Activated CD8-positive, alpha-beta memory T cell treated with anti-CD3 and anti-CD28 coated beads, Interleukin-2, amount 10 ng/mL, durations not matched to agents 7 days and 5 days (primary cell): ENCODE results near the gene UAP1L1. TPM values are rescaled to one million over a fixed set of nuclear protein-coding genes. Genes with fewer than 3 reads are reported as not detected.

ENCODE experiments used
- ATAC-seq: fragments of 150-1000 bp; cut with Tn5 transposase; one replicate; pipeline ENCODE4 v1.10.0; 2021; ENCODE audit warnings: moderate library complexity
- CTCF ChIA-PET: fragments of 350-600 bp; sonication (Branson Sonifier 250); formaldehyde crosslinking; loops from one replicate; lab custom pipeline; 2021; ENCODE audit warnings: antibody characterized with exemption; lab: Charles Lee
- DNase-seq: peaks from one replicate; pipeline ENCODE4 v3.0.0-alpha.2; 2020
- H3K27ac Mint-ChIP-seq: one replicate; pipeline ENCODE4 v1.8.0; 2021; ENCODE audit warnings: mild to moderate bottlenecking, mixed read lengths
- H3K27me3 Mint-ChIP-seq: one replicate; pipeline ENCODE4 v1.8.0; 2021; ENCODE audit warnings: mixed read lengths
- H3K36me3 Mint-ChIP-seq: one replicate; pipeline ENCODE4 v1.8.0; 2021; ENCODE audit warnings: mild to moderate bottlenecking, mixed read lengths
- H3K4me1 Mint-ChIP-seq: one replicate; pipeline ENCODE4 v1.8.0; 2021; ENCODE audit warnings: mixed read lengths
- H3K4me3 Mint-ChIP-seq: one replicate; pipeline ENCODE4 v1.8.0; 2021; ENCODE audit warnings: mild to moderate bottlenecking, moderate library complexity, mixed read lengths
- H3K9me3 Mint-ChIP-seq: one replicate; pipeline ENCODE4 v1.8.0; 2022; ENCODE audit warnings: low read depth, mixed read lengths
- total RNA-seq, 2 experiments: library from RNA; stranded (reverse); gene quantifications; one replicate each; pipeline ENCODE4 v1.2.3, GENCODE V29; 2021

UAP1L1 gene
- total RNA-seq, 2 experiments from 2014 or later = 32.6 to 35.3 TPM

GRCh38 chr9:137064880-137065164 is 12.5 kb upstream of the UAP1L1 start:
- Mint-ChIP-seq H3K4me3 (no peak overlapping the region), H3K27ac (no peak overlapping the region), H3K4me1 (peaks cover 15% of the 10 kb centered on the region), H3K9me3 (no peaks in the 10 kb centered on the region), H3K27me3 (peaks cover 3% of the 10 kb centered on the region), H3K36me3 (peaks cover 4% of the 10 kb centered on the region)
- DNase-seq (no peak), ATAC-seq (no peak)
- CTCF ChIA-PET = interaction anchor here (1.2 to 10.2 kb wide), 14 partner anchors 11 to 335 kb away, joined by 3 to 183 read pairs (median 5); partner anchors contain the start of genes ABCA2, FUT7, MAN1B1 and NPDC1

DNA sequence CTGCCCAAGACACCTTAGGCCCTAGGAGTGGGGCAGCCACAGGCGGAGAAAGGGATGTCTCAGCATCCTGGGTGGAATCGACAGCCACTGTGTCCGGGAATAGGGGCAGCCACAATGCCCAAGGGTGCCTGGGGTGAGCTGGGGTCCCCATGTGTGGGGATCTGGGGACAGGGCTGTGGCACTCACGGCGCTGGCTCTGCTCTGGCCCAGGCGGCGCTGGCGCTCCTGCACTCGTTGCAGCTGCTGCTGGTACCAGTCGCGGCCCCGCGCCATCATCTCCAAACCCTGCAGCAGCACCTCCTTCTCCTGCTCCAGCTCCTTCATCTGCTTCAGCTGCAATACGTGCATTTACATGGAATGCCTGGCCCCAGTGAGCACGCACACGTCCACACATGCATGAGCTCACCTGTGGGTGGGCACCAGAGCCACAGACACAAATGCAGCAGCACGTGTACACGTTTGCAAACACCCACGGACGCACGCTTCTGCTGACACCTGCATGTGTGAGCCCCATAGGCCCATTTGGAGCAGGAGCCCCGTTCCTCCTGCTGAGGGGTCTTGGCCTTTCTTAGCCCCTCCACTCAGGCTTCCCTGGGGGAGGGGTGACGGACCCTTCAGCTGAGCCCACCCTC is 11.9 kb upstream of the UAP1L1 start:
- no peak for DNase-seq
- H3K4me1 Mint-ChIP-seq = peaks cover 15% of the 10 kb centered on the region
- CTCF ChIA-PET = interaction anchor here (1.6 to 10.2 kb wide), 7 partner anchors 8 to 38 kb away, joined by 4 to 183 read pairs (median 95); partner anchors contain the start of genes ABCA2, FUT7, MAN1B1 and NPDC1
- no peak overlapping the region for H3K4me3 Mint-ChIP-seq
- no peaks in the 10 kb centered on the region for H3K9me3 Mint-ChIP-seq
- no peak for ATAC-seq
- H3K36me3 Mint-ChIP-seq = peaks cover 4% of the 10 kb centered on the region
- peaks cover 3% of the 10 kb centered on the region for H3K27me3 Mint-ChIP-seq
- no peak overlapping the region for H3K27ac Mint-ChIP-seq

DNA sequence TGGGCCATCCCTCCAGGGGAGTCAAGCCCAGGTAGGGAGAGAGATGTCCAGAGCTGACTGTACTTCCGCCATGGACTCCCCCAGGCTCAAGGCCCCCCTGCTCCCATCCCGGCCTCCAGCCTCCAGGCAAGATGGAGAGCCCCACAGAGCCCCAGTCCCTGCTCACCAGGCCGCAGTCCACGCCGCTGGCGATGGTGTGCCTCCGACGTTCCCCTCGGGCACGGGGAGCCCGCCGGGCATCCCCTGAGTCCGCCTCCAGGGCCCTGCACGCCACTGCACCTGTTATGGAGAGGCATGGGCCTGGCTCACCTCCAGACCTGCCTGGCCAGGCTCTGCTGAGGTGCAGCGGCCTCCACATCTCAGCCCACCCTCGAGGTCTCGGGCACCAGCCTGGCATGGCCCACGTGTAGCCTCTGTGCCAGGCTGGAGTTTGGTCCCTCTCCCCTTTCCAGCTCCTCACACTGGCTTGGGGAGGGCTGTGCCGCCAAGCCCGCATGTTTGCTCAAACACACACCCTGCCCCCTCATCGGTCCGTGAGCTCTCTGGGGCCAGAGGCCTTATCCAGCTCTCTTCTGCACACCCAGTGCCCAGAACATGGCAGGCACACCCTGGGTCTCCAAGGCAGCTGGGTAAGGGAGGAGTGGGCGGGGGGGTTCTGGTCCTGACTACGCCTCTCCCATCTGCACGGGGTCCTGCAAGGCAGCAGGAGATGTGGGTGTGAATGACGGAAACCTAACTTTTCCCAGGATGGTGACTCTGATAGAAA is 11.0 kb upstream of the UAP1L1 start:
- DNase-seq = no peak
- Mint-ChIP-seq H3K27ac (no peak overlapping the region), H3K27me3 (no peaks in the 10 kb centered on the region), H3K4me1 (peaks cover 20% of the 10 kb centered on the region), H3K4me3 (no peak overlapping the region), H3K9me3 (no peaks in the 10 kb centered on the region), H3K36me3 (peaks cover 4% of the 10 kb centered on the region)
- CTCF ChIA-PET = interaction anchor here (1.1 to 10.2 kb wide), 15 partner anchors 9 to 249 kb away, joined by 3 to 183 read pairs (median 22); partner anchors contain the start of genes ABCA2, CLIC3, ENTPD2 and FUT7
- no peak for ATAC-seq

DNA sequence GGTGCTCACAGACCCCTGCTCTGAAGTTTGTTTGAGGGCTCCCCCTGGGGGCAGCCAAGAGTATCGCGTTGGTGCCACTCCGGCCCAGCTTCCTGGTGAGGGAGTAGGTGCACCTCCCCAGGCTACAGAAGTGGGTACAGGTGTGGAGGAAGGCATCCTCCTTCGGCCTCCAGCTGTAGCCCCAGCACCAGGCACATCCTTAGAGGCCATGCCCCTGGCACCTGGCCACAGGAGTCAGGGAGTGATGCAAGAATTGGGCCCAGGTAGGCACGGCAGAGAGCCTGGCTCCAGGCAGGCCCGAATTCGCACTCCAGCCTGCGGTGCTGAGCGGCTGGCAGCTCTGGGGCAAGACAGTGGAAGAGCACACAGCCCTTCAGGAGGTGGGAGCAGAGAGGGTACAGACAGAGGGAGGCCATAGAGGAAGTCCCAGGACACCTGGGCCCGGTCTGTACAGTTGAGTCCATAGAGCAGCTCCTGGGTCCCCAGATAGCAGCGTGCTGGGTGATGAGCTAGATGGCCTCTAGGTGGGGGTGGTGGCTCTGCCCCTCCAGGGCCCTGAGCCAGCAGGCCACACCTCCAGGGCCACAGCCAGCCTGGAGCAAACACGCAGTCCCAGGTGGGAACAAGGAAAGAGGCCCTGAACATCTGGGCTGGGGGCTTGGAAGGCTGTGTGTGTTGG is 9.3 kb upstream of the UAP1L1 start:
- H3K4me3 Mint-ChIP-seq = peak overlapping the region; percentile 41

DNA sequence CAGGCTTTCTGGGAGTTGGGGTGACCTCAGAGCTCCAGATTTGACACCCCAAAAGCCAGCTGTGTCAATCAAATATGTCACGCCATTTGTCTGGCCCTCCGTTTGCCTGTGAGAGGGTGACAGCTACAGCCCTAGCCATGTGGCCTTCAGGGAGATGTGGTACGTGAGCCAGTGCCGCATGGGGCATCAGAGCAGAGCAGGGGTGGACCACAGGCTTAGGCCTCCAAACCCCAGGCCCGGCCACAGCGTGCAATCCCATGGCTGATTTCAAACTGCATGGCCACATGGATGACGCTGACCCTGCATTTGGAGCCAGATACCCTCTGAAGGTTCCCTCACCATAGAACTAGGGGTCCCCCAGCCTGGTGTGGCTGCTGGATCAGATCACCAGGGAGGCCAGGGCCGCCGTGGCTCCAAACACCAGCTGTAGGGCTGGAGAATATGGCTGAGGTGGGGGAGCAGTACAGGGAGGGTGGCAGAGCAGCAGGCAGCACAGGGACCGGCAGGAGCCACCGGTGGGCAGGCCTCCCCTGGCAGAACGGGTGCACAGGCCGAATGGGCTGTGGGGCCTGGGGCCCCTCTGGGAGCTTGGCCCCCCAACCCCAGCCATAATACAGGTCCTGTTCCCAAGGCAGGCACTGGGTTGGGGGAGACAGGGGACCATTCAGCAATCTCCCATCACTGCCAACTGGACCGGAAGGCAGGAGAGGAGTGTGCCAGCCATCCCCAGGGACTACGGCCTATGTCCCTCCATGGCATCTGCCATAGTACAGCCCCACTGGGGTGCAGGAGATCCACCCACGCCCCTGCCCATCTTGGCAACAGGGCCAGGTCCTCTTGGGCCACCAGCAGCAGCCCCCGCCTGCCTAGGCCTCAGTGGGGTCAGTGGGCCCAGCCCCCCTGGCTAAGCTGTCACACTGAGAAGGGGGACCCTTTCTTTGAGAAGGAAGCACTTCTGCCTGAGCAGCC is 8.5 kb upstream of the UAP1L1 start:
- Mint-ChIP-seq H3K27ac (peak overlapping the region; percentile 24), H3K9me3 (no peaks in the 10 kb centered on the region), H3K4me1 (peaks cover 29% of the 10 kb centered on the region), H3K27me3 (no peaks in the 10 kb centered on the region), H3K36me3 (peaks cover 4% of the 10 kb centered on the region), H3K4me3 (peak overlapping the region; percentile 61)
- DNase-seq (no peak), ATAC-seq (no peak)
- CTCF ChIA-PET = interaction anchor here (0.7 to 10.2 kb wide), 41 partner anchors 8 to 397 kb away, joined by 3 to 183 read pairs (median 5); partner anchors contain the start of genes ABCA2, AJM1, CYSRT1 and DPP7

More for the DNA sequence above, 9.3 kb upstream of the UAP1L1 start:
- Mint-ChIP-seq H3K9me3 (no peaks in the 10 kb centered on the region), H3K27me3 (no peaks in the 10 kb centered on the region), H3K4me1 (peaks cover 28% of the 10 kb centered on the region), H3K36me3 (peaks cover 4% of the 10 kb centered on the region), H3K27ac (peak overlapping the region; percentile 63)
- CTCF ChIA-PET = interaction anchor here (0.6 to 10.2 kb wide), 53 partner anchors 9 to 338 kb away, joined by 3 to 183 read pairs (median 5); partner anchors contain the start of genes ABCA2, AJM1, CCDC183 and CYSRT1
- ATAC-seq (peak; percentile 48), DNase-seq (peak; percentile 91)

- H3K9me3 Mint-ChIP-seq = no peaks in the 10 kb centered on the region
- no peaks in the 10 kb centered on the region for H3K27me3 Mint-ChIP-seq
- CTCF ChIA-PET = interaction anchor here (0.6 to 10.2 kb wide), 20 partner anchors 12 to 398 kb away, joined by 3 to 183 read pairs (median 8); partner anchors contain the start of genes ABCA2, AJM1, FUT7 and MAN1B1
- DNase-seq (no peak), ATAC-seq (peak; percentile 10)
- peaks cover 27% of the 10 kb centered on the region for H3K4me1 Mint-ChIP-seq
- H3K36me3 Mint-ChIP-seq = peaks cover 1% of the 10 kb centered on the region
- H3K27ac Mint-ChIP-seq = peak overlapping the region; percentile 28
- peak overlapping the region; percentile 61 for H3K4me3 Mint-ChIP-seq
These were observed 7.7 kb upstream of the UAP1L1 start for GRCh38 chr9:137069508-137070091.

DNA sequence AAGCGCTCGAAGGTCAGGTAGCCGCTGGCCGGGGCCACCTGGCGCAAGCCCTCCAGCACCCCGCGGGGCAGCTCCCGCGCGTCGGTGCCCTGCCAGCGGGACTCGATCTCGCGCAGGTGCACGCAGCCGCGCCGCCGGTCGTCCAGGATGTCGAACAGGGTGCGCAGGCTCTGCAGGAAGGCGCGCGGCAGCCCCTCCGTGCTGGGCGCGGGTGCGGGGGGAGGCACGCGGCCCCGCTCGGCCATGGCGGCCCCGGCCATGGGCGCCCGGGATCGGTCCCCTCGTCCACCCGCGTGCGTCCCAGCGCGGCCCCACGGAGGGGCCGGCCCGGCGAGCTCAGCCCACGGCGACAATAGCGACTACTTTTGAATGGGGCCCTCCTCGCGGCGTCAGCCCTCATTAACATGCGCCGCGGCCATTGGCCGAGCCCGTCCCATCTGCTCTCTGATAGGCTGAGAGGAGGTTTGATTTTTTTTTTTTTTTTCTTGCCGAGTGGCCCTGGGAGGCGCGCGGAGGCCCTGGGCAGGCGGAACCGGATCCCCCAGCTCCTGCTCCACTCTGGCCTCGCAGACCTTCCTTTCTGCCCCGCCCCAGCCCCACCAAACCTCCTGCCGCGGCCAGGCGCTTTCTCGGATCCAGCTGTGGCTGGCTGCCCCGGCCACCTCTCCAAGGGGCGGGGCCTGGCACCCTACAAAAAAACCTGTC is 7.0 kb upstream of the UAP1L1 start, which contains the start of gene SAPCD2:
Gene SAPCD2 (minus strand): TSS at position 357 of the 705 bp plus-strand sequence. CDS start 97 bp downstream, at position 260.
- Mint-ChIP-seq H3K4me1 (peaks cover 27% of the 10 kb centered on the region), H3K9me3 (no peaks in the 10 kb centered on the region), H3K36me3 (peaks cover 1% of the 10 kb centered on the region), H3K27me3 (no peaks in the 10 kb centered on the region), H3K4me3 (peak within 1 kb of the TSS; percentile 78), H3K27ac (peak within 1 kb of the TSS; percentile 83)
- CTCF ChIA-PET = interaction anchor here (0.6 to 10.2 kb wide), 20 partner anchors 12 to 399 kb away, joined by 3 to 183 read pairs (median 7); partner anchors contain the start of genes ABCA2, AJM1, FUT7 and MAN1B1
- peak; percentile 93 for DNase-seq
- peak; percentile 91 for ATAC-seq

- ATAC-seq = no peak
- Mint-ChIP-seq H3K36me3 (peaks cover 1% of the 10 kb centered on the region), H3K4me1 (peaks cover 29% of the 10 kb centered on the region), H3K4me3 (peak overlapping the region; percentile 78), H3K27me3 (no peaks in the 10 kb centered on the region), H3K9me3 (no peaks in the 10 kb centered on the region), H3K27ac (peak overlapping the region; percentile 83)
- no peak for DNase-seq
- CTCF ChIA-PET = interaction anchor here (0.7 to 10.2 kb wide), 18 partner anchors 10 to 399 kb away, joined by 3 to 183 read pairs (median 7); partner anchors contain the start of genes ABCA2, AJM1, FUT7 and MAN1B1
These were observed 6.4 kb upstream of the UAP1L1 start for GRCh38 chr9:137070906-137071275.

GRCh38 chr9:137071282-137071681 is 6.0 kb upstream of the UAP1L1 start:
- Mint-ChIP-seq H3K4me1 (peaks cover 29% of the 10 kb centered on the region), H3K9me3 (no peaks in the 10 kb centered on the region), H3K4me3 (peak overlapping the region; percentile 78), H3K36me3 (peaks cover 1% of the 10 kb centered on the region), H3K27ac (peak overlapping the region; percentile 83), H3K27me3 (no peaks in the 10 kb centered on the region)
- ATAC-seq (no peak), DNase-seq (no peak)
- CTCF ChIA-PET = interaction anchor here (1.2 to 10.2 kb wide), 14 partner anchors 11 to 344 kb away, joined by 3 to 183 read pairs (median 12); partner anchors contain the start of genes ABCA2, AJM1, FUT7 and MAN1B1

- Mint-ChIP-seq H3K9me3 (no peaks in the 10 kb centered on the region), H3K4me1 (peaks cover 21% of the 10 kb centered on the region), H3K4me3 (no peak overlapping the region), H3K27ac (no peak overlapping the region), H3K27me3 (no peaks in the 10 kb centered on the region), H3K36me3 (no peaks in the 10 kb centered on the region)
- DNase-seq = no peak
- CTCF ChIA-PET = no interaction called here
- no peak for ATAC-seq
These were observed 3.3 kb upstream of the UAP1L1 start for GRCh38 chr9:137073992-137074399.

DNA sequence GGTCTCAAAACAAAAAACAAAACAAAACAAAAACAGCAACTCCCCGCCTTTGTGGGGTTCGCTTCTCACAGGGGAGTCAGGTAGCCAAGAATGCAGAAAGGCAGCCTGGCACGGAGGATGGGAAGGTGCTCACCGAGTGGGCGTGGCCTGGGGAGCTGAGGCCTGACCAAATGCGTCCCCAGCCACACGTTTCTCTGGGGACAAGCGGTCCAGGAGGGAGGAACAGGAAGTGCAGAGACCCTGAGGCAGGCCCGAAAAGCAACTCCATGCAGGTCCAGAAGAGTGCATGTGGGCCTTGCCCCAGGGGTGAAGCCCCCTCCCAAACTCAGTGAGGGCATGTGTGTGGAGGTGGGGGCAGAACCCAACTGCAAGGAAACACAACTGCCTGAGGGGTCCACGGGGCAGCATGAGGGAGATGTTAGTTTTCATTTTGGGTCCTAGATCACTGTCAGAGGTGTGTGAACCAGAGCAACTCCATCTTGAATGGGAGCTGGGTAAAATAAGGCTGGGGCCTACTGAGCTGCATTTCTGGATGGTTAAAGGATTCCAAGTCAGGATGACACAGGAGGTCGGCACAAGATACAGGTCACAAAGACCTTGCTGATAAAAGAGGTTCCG is 2.6 kb upstream of the UAP1L1 start:
- H3K4me1 Mint-ChIP-seq = peaks cover 26% of the 10 kb centered on the region
- DNase-seq (no peak), ATAC-seq (no peak)
- no peak overlapping the region for H3K27ac Mint-ChIP-seq
- peaks cover 3% of the 10 kb centered on the region for H3K36me3 Mint-ChIP-seq
- no peak overlapping the region for H3K4me3 Mint-ChIP-seq
- no peaks in the 10 kb centered on the region for H3K9me3 Mint-ChIP-seq
- H3K27me3 Mint-ChIP-seq = no peaks in the 10 kb centered on the region
- CTCF ChIA-PET = interaction anchor here (0.8 to 1.4 kb wide), 3 partner anchors 11 to 165 kb away, joined by 3 to 6 read pairs (median 5); partner anchors contain the start of gene NPDC1
